AG04450 (cell line): Measurements from ENCODE around the gene DUSP15. TPM values are rescaled to one million over a fixed set of nuclear protein-coding genes. Genes with fewer than 3 reads are reported as not detected.

Experiments
- CTCF ChIA-PET: fragments of 300-600, 350-600 bp; formaldehyde crosslinking; extraction: SDS; loops from one replicate; lab custom pipeline; 2022; ENCODE audit warnings: antibody characterized with exemption, inconsistent platforms; lab: Charles Lee
- POLR2A ChIA-PET: fragments of 350-600 bp; formaldehyde crosslinking; extraction: SDS; loops from one replicate; lab custom pipeline; 2021; ENCODE audit warnings: antibody characterized with exemption, inconsistent platforms; lab: Yijun Ruan, JAX
- DNase-seq: peaks from one replicate; pipeline ENCODE4 v3.0.0-alpha.2; 2011; ENCODE audit warnings: low read depth, low spot score
- H3K27ac ChIP-seq: one replicate; pipeline ENCODE4 v1.5.1; 2012; ENCODE audit warnings: low read depth, low read length, control low read depth
- H3K27me3 ChIP-seq: one replicate; pipeline ENCODE4 v1.6.0; 2012; ENCODE audit warnings: low read length; ENCODE audit not compliant: control insufficient read depth, insufficient read depth
- H3K4me3 ChIP-seq: 2 replicates; pipeline ENCODE4 v1.5.1; 2011; ENCODE audit warnings: mild to moderate bottlenecking, low read depth, low read length, control low read depth
- H3K9me3 ChIP-seq: 2 replicates; pipeline ENCODE4 v1.5.1; 2012; ENCODE audit warnings: low read length; ENCODE audit not compliant: control insufficient read depth, insufficient read depth
- polyA plus RNA-seq: library from polyadenylated mRNA; depleted of rRNA; stranded (reverse); fragments of >200 nt; gene quantifications from 2 replicates; pipeline ENCODE4 v1.2.3, GENCODE V29; 2011
- TF ChIP-seq, protein P1 (sequence below): IDR thresholded peaks from 2 replicates; pipeline ENCODE4 v1.5.1; 2011; ENCODE audit warnings: low read depth, low read length, control low read depth, inconsistent platforms

Gene DUSP15
- polyA plus RNA-seq, 1 experiment, result not detected

DNA sequence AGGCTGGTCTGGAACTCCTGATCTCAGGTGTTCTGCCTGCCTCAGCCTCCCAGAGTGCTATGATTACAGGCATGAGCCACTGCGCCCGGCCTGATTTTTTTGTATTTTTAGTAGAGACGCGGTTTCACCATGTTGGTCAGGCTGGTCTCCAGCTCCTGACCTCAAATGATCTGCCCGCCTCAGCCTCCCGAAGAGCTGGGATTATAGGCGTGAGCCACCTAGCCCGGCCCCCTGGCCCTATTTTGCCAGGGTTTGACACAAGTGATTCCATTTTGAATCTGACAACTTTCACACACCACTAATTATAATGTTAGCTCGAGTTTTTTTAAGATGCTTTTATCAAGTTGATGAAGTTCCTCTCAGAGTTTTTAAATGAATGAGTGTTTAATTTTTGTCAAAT lies 25.7 kb upstream of the DUSP15 start:
- no peak overlapping the region for H3K27ac ChIP-seq
- TF ChIP-seq, protein P1, sequence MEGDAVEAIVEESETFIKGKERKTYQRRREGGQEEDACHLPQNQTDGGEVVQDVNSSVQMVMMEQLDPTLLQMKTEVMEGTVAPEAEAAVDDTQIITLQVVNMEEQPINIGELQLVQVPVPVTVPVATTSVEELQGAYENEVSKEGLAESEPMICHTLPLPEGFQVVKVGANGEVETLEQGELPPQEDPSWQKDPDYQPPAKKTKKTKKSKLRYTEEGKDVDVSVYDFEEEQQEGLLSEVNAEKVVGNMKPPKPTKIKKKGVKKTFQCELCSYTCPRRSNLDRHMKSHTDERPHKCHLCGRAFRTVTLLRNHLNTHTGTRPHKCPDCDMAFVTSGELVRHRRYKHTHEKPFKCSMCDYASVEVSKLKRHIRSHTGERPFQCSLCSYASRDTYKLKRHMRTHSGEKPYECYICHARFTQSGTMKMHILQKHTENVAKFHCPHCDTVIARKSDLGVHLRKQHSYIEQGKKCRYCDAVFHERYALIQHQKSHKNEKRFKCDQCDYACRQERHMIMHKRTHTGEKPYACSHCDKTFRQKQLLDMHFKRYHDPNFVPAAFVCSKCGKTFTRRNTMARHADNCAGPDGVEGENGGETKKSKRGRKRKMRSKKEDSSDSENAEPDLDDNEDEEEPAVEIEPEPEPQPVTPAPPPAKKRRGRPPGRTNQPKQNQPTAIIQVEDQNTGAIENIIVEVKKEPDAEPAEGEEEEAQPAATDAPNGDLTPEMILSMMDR, result no peak
- ChIA-PET CTCF (interaction anchor here (3.0 kb wide), 1 partner anchor 43 kb away, joined by 12 read pairs; no protein-coding TSS in a partner anchor), POLR2A (no interaction called here)
- H3K4me3 ChIP-seq, result no peak overlapping the region
- peaks cover 16% of the 10 kb centered on the region for H3K27me3 ChIP-seq
- H3K9me3 ChIP-seq, result no peaks in the 10 kb centered on the region
- no peak for DNase-seq

DNA sequence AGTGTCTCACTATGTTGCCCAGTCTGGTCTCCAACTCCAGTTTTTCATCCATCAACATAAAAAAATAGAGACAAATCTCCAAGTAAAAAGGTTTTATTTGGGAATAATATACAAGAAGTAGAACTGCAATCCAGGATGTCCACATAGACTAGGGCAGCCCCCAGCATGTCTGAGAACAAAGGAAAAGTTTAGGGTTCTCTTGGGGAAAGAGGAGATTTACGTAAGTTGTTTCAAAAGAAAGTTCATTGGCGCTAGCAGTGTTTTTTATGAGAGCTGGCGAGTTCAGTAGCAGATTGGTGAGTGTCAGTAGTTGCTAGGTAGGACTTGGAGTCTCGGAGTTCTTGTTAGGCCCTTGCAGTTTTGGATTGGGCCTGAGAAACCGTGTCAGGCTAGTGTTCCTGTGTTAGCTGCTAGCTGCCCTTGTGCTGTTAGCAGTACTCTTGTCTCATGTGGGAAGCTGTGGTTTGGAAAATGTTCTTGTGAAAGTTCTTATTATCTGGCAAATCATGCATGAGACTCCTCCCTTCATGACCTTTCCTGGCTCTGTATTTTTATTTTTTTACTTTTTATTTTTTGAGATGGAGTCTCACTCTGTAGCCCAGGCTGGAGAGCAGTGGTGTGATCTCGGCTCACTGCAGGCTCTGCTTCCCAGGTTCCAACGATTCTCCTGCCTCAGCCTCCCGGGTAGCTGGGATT lies 24.8 kb upstream of the DUSP15 start:
- no peak overlapping the region for H3K27ac ChIP-seq
- POLR2A ChIA-PET, result interaction anchor here (0.6 kb wide), 1 partner anchor 27 kb away, joined by 3 read pairs; no protein-coding TSS in a partner anchor
- no peak overlapping the region for H3K4me3 ChIP-seq
- no peaks in the 10 kb centered on the region for H3K9me3 ChIP-seq
- DNase-seq, result no peak
- H3K27me3 ChIP-seq, result peaks cover 16% of the 10 kb centered on the region
- TF ChIP-seq, protein P1, result no peak
- CTCF ChIA-PET, result interaction anchor here (3.0 kb wide), 1 partner anchor 42 kb away, joined by 12 read pairs; no protein-coding TSS in a partner anchor

DNA sequence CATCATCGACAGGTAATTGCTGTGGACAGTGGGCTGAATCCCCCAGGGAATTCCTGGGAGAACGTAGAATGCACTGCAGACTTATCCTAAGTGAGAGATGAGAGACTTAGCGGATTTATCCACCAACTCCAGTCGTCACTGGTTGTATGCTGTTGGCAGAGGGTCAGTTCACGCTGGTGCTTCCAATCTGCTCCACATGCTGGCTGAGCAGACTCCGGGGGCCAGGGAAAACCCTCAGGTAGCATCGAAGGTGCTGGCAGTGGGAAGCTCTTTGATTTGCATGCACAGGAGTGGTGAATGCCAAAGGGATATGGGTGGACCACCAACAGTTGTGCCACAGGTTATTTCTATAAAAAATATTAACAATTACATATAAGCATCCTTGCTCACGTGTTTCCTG lies 20.3 kb upstream of the DUSP15 start:
- no peak for DNase-seq
- CTCF ChIA-PET, result interaction anchor here (0.7 to 1.0 kb wide), 2 partner anchors 38 to 40 kb away, joined by 3 read pairs; no protein-coding TSS in a partner anchor
- H3K4me3 ChIP-seq, result no peak overlapping the region
- H3K27me3 ChIP-seq, result peaks cover 14% of the 10 kb centered on the region
- TF ChIP-seq, protein P1, result no peak
- no peaks in the 10 kb centered on the region for H3K9me3 ChIP-seq
- POLR2A ChIA-PET, result no interaction called here
- no peak overlapping the region for H3K27ac ChIP-seq

DNA sequence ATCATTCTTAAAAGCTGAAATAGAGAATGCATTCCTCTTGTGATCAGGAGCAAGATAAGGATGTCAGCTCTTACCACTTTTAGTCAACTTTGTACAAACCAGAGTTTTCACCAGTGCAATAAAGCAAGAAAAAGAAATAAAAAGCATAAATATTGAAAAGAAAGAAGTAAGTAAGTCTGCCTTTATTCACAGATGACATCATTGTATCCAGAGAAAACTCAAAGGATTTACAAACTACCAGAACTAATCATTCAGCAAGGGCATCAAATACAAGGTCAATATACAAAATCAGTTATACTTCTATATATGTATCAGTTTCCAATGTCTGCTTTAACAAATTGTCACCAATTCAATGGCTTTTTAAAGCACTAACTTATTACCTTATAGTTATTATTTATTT lies 13.5 kb upstream of the DUSP15 start:
- ChIA-PET POLR2A (no interaction called here), CTCF (no interaction called here)
- H3K27me3 ChIP-seq, result peaks cover 7% of the 10 kb centered on the region
- DNase-seq, result no peak
- no peaks in the 10 kb centered on the region for H3K9me3 ChIP-seq
- H3K27ac ChIP-seq, result no peak overlapping the region
- TF ChIP-seq, protein P1, result no peak
- H3K4me3 ChIP-seq, result no peak overlapping the region

DNA sequence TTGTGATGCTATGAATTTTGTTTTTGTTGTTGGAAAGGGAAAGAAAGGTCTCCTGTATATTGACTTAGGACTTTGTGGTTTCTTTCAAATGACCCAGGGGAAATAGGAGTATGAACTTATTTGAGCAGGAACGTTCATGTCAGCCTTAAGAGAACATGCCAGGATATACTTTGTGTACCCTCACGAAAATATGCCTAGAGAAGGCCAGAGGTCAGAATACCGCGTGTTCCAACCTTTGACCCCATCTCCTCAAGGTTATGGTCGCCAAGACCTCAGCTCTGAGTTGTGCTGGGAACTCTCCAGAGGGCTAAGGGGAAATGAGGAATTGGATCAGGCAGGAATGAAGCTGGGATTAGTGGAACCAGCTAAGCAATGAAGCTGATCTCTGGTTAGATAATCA lies 11.6 kb upstream of the DUSP15 start:
- no peak overlapping the region for H3K4me3 ChIP-seq
- ChIA-PET CTCF (interaction anchor here (4.7 kb wide), 1 partner anchor 70 kb away, joined by 18 read pairs; the partner anchor contains the start of gene PDRG1), POLR2A (no interaction called here)
- DNase-seq, result no peak
- H3K9me3 ChIP-seq, result no peaks in the 10 kb centered on the region
- TF ChIP-seq, protein P1, result no peak
- no peak overlapping the region for H3K27ac ChIP-seq
- peaks cover 2% of the 10 kb centered on the region for H3K27me3 ChIP-seq
